A549 (cell line): Measurements from ENCODE around the gene PRDM12.

Experiments used
- CEBPB ChIP-seq, 2 experiments: fragments of >200 bp in 1 of 2; sonication (Bioruptor Twin) in 1 of 2; formaldehyde crosslinking in 1 of 2; IDR thresholded peaks; 2 replicates each; pipeline ENCODE4 v1.6.1; 2012 to 2016
- CTCF ChIP-seq: fragments of >200 bp; sonication (Bioruptor Twin); formaldehyde crosslinking; IDR thresholded peaks from 3 replicates; pipeline ENCODE4 v1.5.1; 2016
- EHMT2 ChIP-seq: fragments of 200-600 bp; sonication (generic); IDR thresholded peaks from 2 replicates; pipeline ENCODE4 v1.6.1; 2016; ENCODE audit warnings: antibody characterized with exemption, low read depth, mild to moderate bottlenecking, moderate library complexity
- EP300 ChIP-seq, 2 experiments: fragments of >200 bp; sonication (Bioruptor Twin); formaldehyde crosslinking; IDR thresholded peaks; 2 replicates in 1 of 2; 3 replicates in 1 of 2; pipeline ENCODE4 v1.6.1; 2016 to 2017
- GATA3 ChIP-seq: IDR thresholded peaks from 2 replicates; pipeline ENCODE4 v1.6.1; 2012; ENCODE audit warnings: borderline replicate concordance
- HMGXB4 ChIP-seq: fragments of 250-450 bp; sonication (Bioruptor Pico); IDR thresholded peaks from 2 replicates; pipeline ENCODE4 v1.5.0; 2021; ENCODE audit warnings: mild to moderate bottlenecking, moderate library complexity, borderline replicate concordance
- MAZ ChIP-seq: fragments of 150-350 bp; IDR thresholded peaks from 2 replicates; pipeline ENCODE4 v1.6.1; 2014; ENCODE audit warnings: antibody characterized with exemption, low read depth, low read length, borderline replicate concordance
- NFE2L2 ChIP-seq: fragments of 150-350 bp; conservative IDR thresholded peaks from 2 replicates; pipeline ENCODE4 v1.6.1; 2014; ENCODE audit warnings: low read length
- POLR2AphosphoS2 ChIP-seq: conservative IDR thresholded peaks from 2 replicates; pipeline ENCODE4 v1.6.1; 2012; ENCODE audit warnings: low read length, improper control_type of control experiment, inconsistent platforms
- RAD21 ChIP-seq, 2 experiments: fragments of >200 bp in 1 of 2; sonication (Bioruptor Twin) in 1 of 2; formaldehyde crosslinking in 1 of 2; IDR thresholded peaks in 1 of 2; conservative IDR thresholded peaks in 1 of 2; 2 replicates in 1 of 2; 3 replicates in 1 of 2; pipeline ENCODE4 v1.6.1; 2012 to 2018; ENCODE audit warnings: inconsistent platforms in 1 of 2
- RCOR1 ChIP-seq: fragments of 150-350 bp; IDR thresholded peaks from 2 replicates; pipeline ENCODE4 v1.6.1; 2014; ENCODE audit warnings: antibody characterized with exemption, low read length, low read depth
- RNF2 ChIP-seq: fragments of 200-600 bp; sonication (generic); IDR thresholded peaks from 2 replicates; pipeline ENCODE4 v1.6.1; 2016; ENCODE audit warnings: low read depth, mild to moderate bottlenecking, antibody characterized with exemption, moderate library complexity, borderline replicate concordance
- TF ChIP-seq, protein P1 (sequence below): IDR thresholded peaks from 2 replicates; pipeline ENCODE4 v1.6.1; 2012
- TF ChIP-seq, protein P2 (sequence below): fragments of 200-600 bp; sonication (generic); IDR thresholded peaks from 2 replicates; pipeline ENCODE4 v1.6.1; 2016; ENCODE audit warnings: antibody characterized with exemption, mild to moderate bottlenecking, moderate library complexity

- TF ChIP-seq CTCF (no peak), CEBPB (IDR thresholded peaks at IDR 0.05) (no peak), EP300 (IDR thresholded peaks at IDR 0.05) (no peak), GATA3 (no peak), RNF2 (no peak), EHMT2 (no peak), MAZ (no peak), RAD21 (conservative IDR thresholded peaks at IDR 0.05 in 1 of 2, IDR thresholded peaks at IDR 0.05 in 1 of 2) (no peak), NFE2L2 (no peak), POLR2AphosphoS2 (no peak), RCOR1 (no peak), HMGXB4 (CRISPR knock-in tag) (no peak)
- TF ChIP-seq, protein P1, sequence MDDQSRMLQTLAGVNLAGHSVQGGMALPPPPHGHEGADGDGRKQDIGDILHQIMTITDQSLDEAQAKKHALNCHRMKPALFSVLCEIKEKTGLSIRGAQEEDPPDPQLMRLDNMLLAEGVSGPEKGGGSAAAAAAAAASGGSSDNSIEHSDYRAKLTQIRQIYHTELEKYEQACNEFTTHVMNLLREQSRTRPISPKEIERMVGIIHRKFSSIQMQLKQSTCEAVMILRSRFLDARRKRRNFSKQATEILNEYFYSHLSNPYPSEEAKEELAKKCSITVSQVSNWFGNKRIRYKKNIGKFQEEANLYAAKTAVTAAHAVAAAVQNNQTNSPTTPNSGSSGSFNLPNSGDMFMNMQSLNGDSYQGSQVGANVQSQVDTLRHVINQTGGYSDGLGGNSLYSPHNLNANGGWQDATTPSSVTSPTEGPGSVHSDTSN: no peak
- TF ChIP-seq, protein P2, sequence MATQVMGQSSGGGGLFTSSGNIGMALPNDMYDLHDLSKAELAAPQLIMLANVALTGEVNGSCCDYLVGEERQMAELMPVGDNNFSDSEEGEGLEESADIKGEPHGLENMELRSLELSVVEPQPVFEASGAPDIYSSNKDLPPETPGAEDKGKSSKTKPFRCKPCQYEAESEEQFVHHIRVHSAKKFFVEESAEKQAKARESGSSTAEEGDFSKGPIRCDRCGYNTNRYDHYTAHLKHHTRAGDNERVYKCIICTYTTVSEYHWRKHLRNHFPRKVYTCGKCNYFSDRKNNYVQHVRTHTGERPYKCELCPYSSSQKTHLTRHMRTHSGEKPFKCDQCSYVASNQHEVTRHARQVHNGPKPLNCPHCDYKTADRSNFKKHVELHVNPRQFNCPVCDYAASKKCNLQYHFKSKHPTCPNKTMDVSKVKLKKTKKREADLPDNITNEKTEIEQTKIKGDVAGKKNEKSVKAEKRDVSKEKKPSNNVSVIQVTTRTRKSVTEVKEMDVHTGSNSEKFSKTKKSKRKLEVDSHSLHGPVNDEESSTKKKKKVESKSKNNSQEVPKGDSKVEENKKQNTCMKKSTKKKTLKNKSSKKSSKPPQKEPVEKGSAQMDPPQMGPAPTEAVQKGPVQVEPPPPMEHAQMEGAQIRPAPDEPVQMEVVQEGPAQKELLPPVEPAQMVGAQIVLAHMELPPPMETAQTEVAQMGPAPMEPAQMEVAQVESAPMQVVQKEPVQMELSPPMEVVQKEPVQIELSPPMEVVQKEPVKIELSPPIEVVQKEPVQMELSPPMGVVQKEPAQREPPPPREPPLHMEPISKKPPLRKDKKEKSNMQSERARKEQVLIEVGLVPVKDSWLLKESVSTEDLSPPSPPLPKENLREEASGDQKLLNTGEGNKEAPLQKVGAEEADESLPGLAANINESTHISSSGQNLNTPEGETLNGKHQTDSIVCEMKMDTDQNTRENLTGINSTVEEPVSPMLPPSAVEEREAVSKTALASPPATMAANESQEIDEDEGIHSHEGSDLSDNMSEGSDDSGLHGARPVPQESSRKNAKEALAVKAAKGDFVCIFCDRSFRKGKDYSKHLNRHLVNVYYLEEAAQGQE: no peak
Measured at GRCh38 chr9:130669965-130670364, 5.6 kb downstream of the PRDM12 start.
